Activated gamma-delta T cell treated with anti-CD3 and anti-CD28 coated beads, Interleukin-2, amount 50 U/mL, for 16 hours (primary cell): ENCODE measurements around the gene VGLL3.

Source experiments
- DNase-seq: peaks from one replicate; pipeline ENCODE4 v3.0.0-alpha.2; 2020; ENCODE audit warnings: low read depth

VGLL3 gene

DNA sequence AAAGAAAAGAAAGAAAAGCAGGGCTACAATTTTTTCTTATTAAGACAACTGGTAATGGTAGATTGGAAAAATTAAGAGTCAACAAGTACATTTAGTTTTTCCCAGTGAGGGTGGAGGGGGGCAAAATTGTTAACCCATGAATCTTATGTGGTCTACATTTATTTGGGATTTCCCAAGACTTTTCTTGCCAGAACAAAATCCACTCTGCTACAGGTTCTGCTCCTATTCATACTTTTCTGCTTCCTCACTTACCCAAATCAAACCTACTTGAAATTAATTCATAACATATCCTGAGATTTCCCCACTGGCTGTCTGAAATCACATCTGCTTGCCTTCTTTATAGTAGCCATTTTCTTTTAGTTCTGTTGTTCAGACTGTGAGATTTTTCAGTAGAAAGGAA is 41.1 kb downstream of the VGLL3 start:
- no peak for DNase-seq

DNA sequence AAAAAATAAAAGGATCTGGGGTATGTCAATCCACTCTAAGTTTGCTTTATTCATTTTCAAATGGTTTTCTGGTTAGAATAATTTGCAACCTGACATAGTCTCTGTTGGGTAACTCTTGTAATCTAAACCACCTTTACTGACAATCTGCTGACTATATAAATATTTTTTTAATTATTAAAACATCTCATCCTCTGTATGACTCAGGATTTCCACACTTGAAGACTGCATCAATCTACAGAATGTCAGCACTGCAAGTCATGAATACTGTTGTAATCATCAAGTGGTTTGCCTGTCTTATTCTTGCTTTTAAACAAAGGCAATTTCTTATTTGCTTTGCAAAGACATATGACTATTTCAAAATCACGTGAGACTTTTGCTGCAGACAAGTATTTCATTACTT is 42.1 kb downstream of the VGLL3 start:
- DNase-seq: no peak

DNA sequence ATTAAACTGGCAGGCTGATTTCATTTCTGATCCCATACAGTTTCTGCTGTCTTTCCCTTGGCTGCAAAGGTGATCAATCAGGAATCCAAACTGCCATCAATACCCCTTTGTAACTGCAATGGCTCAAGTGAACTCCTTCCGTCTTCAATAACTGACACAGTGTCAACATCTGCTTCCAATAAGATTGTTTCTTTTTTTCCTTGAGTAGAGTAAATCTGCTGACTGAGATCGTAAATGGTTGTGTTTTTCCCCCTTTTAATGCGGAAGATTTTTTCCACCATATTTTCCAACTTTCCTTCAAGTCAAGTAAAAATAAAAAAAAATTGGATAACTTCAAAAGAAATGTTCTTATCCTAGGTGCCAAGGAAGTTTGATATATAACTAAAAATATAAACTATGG is 48.7 kb downstream of the VGLL3 start:
- no peak for DNase-seq

DNA sequence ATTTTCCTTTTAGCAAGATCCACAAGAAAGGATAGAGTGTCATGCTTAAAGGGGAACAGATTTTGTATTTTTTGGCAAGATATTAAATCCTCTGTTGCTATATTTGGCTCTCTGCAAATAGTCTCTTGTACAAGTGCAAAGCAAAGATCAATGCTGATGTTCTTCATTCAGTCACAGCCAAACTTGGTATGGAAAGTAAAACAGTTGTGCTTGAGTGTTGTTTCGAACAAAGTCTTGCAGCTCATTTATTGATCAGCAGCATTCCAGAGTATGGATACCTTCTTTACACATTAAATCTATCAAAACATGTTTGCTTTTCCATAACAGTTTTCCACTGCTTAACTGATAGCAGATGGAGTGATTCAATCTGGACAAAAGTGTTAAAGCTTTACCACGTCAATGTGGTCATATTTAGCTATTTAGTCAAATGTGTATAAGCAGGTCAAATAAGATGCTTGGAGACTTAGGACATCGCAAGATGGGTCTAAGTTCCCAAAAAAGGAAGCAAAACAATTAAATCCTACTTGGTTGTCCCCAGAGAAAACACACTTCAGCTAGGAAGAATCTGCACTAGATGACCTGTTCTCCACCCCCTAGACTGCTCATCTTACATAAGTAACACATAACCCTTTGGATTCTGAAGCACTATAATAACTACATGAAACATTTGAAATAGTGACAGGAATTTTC is 52.4 kb downstream of the VGLL3 start:
- no peak for DNase-seq

DNA sequence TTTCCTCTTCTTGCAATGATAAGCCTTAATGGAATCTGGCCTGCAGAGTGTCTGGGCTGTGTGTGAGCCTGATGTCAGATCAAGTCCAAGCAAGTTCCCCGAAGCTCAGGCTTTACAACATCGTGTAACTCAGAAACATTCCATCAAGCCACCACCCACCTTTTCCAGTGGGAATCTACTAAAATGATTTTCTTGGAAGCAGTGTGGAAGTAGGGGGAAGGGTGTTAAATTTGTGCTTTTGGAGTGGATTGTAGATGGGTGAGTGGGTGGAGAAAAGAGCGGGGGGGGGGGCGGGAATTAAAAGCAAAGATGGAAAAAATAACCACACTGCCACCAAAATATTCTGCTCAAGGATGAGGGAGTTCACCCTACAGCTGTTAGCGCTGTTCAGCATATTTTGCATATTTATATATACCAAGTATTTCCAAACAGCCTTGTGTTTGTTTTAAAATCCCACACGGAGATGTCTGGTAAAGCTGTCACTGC is 53.6 kb downstream of the VGLL3 start:
- DNase-seq: no peak

DNA sequence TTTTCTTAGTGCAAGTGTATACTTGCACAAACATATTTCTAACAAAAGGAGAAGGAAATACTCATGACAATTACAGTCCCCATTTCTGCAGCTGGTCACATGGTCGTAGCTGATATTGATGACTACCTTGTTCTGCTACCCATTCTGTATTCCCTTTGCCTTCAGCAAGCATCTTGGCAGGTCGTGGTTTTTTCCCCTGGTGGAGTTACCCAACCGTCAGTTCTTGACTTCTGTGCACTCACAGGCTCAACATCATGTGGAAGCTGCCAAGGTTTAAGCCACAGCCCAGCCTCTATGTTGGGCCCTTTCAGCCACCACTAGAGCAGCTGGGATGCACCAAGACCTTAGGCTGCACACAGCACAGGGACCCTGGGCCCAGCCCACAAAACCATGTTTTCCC is 56.1 kb downstream of the VGLL3 start:
- no peak for DNase-seq

DNA sequence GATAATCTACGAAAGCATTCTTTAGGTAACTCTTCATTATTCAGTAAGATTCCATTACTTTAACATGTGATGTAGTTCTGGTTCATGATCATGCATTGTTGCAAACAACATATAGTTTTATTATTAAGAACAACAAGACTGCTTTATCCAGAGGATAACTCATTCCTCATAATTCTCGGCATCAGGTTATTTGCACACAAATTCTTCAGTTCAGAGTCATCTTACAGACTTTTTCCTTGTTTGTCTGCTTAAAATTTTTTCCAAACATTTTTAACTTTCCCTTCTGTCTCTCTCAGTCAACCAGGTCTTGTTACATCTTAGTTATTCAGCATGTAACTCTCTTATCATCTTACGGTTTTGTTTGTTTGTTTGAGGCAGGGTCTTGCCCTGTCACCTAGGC is 60.1 kb downstream of the VGLL3 start:
- no peak for DNase-seq

DNA sequence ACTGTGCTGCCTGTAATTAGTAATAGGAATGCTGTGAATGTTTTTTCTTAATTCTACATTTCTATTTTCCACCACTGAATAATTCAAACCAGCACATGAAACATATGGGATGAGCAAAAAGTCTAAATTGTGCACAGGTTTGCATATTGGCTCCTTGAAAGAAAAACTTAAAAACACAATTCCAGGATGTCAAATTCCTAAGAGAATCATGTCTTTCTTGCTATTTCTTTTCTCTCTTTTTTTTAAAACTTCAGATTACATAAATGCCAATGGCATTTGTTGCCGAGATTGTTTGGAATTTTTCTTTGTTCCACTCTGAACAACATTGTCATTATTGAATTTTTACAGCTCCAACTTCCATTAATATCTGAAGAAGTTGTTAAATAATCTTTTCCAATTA is 60.8 kb downstream of the VGLL3 start:
- DNase-seq: no peak

DNA sequence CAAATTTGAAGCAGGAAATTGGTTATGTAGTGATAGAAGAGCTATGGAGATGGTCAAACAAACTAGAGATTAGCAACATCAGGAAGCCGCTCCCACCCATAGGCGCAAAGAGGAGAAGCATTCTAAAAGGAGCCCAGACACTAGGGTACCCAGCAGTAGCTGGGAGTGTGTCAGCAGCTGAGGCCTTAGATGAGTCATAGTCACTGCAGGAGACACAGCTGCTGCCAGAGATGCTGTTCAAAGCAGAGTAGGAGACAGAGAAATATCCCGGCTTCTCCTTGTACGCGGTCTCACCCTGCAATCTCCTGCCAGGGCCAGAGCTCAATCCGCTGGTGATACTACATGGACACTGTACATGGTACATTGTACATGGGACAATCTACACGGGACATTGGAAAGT is 61.9 kb downstream of the VGLL3 start:
- no peak for DNase-seq

DNA sequence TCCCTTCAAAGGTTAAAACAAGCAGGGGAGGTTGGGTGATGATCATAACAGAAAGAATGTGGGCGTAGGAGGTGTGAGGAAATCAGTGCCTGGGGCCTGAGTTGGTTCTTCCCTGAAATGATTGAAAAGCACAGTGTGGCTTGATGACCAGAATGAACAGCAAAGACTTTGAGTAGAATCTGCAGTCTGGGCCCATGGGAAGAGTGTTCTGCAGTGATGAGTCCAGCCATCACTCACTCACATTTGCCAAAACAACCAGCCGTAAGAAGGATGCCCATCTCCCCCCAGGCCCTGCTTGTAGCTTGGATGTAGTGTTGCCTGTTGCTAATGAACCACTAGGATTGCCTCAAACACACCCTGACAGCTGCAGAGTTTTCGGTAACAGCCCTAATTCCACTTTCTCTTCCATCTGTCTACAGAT is 67.9 kb downstream of the VGLL3 start:
- no peak for DNase-seq

DNA sequence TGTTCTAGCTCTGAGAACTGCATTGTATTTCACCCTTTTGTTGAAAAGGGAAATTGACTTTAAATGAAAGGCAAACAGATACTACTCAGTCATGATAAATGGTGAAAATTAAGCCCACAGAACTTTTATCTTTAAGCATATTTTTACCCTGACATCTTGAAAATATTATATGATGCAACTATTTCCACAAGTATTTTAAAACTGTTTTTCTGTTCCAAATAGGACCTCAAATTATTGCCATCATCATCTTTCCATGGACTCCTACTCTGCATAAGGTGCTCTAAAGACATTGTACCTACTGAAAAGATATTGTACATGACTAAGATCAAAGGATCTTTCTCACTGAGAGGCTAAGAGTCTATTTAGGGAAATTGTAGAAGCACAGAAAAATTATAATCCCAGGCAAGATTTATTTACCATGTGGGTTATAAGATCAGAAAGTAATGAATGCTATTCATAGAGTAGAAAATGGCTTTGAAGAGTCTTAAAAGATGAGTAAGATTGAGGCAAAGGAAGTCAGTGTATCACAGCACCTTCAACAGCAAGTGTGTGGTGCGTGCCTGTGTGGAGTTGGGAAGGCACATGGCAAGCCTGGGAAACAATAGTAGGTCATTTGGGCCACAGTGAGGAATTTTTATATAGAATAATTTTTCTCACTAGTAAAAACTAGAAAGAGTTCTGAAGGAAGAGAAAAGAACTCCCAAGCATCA is 68.8 kb downstream of the VGLL3 start:
- no peak for DNase-seq

DNA sequence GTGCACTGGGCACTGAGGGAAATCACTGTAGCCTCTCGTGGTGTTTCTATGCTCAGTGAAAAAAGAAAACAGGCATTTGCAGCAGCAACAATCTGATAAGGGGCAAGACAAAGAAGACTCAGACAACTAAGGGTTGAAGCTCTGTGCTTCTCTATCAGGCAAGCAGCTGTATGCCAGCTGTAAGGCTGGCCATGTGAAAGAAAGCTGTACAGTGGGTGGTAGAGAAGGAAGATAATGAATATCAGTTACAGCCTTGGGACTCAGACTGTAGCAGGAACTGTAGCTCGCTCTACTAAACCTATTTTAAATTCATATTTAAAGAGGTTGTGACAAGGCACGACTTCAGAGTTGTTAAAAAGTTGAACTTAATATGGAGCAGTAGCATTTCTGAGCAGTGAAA is 76.3 kb downstream of the VGLL3 start:
- no peak for DNase-seq

DNA sequence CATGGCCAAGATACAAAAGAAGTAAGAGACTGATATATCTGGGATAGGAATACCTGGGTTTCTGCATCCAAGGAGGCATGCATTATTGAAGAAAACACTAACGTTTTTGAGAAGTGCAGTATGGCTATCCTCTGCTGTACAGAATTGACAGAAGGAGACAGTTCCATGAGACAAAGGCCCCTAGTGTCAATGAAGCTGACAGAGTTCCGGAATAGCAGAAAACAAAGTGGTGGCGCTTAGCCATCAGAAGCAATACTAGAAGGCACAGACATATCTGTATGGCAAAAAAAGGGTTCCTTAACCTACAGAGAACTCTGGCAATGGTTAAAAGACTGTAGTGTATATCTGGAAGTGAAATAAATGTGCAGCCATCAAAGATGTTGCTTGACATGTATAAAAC is 77.8 kb downstream of the VGLL3 start:
- no peak for DNase-seq

DNA sequence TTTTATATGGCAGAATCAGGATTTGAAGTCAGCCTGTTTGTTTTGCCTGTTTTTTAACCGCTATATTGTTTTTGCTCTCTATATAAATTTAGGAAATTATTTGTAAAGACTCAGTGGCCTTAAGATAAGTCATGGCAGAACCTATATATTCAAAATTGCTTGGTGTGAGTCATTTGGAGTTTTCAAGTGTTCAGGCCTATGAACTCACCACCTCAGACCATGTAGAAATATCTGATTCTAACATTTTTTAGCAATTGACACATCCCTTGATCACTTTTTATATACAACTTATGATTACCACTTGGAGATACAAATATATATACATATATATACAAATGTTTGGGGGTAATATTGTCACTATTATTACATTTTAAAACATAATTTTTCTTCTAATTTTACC is 95.7 kb downstream of the VGLL3 start:
- DNase-seq: no peak

DNA sequence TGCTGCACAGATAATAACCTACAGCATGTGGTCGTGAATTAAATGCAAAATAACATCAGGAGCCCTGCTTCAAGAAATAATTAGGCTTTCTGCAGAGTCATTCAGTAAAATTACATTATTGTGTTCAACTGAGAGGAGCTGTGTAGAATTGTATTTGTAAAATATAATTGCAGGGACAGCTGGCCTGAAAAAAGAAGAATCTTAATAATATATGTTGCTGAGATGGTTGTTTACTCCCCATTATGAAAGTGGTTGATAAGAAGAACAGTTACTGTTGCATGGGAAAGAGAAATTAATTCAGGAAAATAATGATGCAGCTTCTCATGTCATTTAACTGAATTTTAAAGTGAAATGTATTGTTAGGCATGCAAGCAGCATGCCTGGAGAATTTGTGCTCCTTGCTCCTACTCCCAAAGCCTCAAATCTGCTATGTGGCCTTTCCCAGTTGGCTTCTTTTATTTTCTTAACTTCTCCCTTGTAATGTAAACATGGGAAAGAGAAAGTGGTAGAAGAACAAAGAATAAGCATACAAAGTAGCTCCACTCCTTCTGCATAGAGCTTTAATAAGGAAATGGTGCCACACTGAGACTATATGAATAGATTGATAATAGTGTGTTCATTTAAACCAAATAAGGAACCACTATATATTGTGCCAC is 100.1 kb downstream of the VGLL3 start:
- DNase-seq: no peak
